ENCODE measurements around the gene PRSS8.

DNA sequence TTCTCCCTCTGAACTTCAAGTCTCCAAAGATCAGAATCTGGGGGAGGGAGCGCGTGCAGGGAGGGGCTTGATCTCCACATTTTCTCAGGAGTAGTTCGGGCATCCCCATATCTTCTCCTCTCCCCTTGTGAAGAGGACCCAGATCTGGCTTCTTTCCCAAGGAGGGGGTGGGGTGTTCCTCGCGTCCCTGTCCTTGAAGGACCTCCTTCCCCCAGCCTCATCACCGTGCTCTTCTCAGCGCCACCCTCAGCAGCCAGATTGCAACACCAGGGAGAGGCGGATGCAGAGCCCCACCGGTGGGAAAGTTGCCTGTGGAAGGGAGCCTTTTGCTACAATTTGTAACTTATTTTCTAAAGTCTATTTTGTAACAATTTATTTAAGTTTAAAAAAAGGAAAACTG lies 52.4 kb downstream of the PRSS8 start:
- TF ChIP-seq, protein P1, sequence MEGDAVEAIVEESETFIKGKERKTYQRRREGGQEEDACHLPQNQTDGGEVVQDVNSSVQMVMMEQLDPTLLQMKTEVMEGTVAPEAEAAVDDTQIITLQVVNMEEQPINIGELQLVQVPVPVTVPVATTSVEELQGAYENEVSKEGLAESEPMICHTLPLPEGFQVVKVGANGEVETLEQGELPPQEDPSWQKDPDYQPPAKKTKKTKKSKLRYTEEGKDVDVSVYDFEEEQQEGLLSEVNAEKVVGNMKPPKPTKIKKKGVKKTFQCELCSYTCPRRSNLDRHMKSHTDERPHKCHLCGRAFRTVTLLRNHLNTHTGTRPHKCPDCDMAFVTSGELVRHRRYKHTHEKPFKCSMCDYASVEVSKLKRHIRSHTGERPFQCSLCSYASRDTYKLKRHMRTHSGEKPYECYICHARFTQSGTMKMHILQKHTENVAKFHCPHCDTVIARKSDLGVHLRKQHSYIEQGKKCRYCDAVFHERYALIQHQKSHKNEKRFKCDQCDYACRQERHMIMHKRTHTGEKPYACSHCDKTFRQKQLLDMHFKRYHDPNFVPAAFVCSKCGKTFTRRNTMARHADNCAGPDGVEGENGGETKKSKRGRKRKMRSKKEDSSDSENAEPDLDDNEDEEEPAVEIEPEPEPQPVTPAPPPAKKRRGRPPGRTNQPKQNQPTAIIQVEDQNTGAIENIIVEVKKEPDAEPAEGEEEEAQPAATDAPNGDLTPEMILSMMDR (IDR thresholded peaks at IDR 0.05), result no peak
- no peak for TF ChIP-seq POLR2A (IDR thresholded peaks at IDR 0.05)

Measured in thyroid gland (tissue), 4 donors.